GM19099 (cell line): ENCODE measurements around the gene ISG15.

Experiments
- POLR2A ChIP-seq: IDR thresholded peaks from 3 replicates; pipeline ENCODE4 v1.6.1; 2011; ENCODE audit warnings: low read depth; ENCODE audit not compliant: insufficient read length; ENCODE audit errors: extremely low read depth

Gene ISG15

GRCh38 chr1:1042835-1043234 is 29.5 kb downstream of the ISG15 start:
- TF ChIP-seq POLR2A, result no peak

- TF ChIP-seq POLR2A, result no peak
Measured at GRCh38 chr1:1043411-1043810, 30.1 kb downstream of the ISG15 start.

- TF ChIP-seq POLR2A, result no peak
Measured at GRCh38 chr1:1043921-1044320, 30.6 kb downstream of the ISG15 start.

- TF ChIP-seq POLR2A, result no peak
Measured at GRCh38 chr1:1044455-1045078, 31.3 kb downstream of the ISG15 start.

GRCh38 chr1:1045129-1045528 is 31.8 kb downstream of the ISG15 start:
- TF ChIP-seq POLR2A, result no peak

GRCh38 chr1:1046243-1046642 is 32.9 kb downstream of the ISG15 start:
- TF ChIP-seq POLR2A, result no peak

GRCh38 chr1:1046767-1047166 is 33.5 kb downstream of the ISG15 start:
- no peak for TF ChIP-seq POLR2A

- no peak for TF ChIP-seq POLR2A
Measured at GRCh38 chr1:1047407-1047806, 34.1 kb downstream of the ISG15 start.

- TF ChIP-seq POLR2A, result no peak
Measured at GRCh38 chr1:1047963-1048362, 34.7 kb downstream of the ISG15 start.

- TF ChIP-seq POLR2A, result no peak
Measured at GRCh38 chr1:1048765-1049164, 35.5 kb downstream of the ISG15 start.

GRCh38 chr1:1049318-1050165 is 36.2 kb downstream of the ISG15 start:
- no peak for TF ChIP-seq POLR2A

GRCh38 chr1:1050577-1051052 is 37.3 kb downstream of the ISG15 start:
- TF ChIP-seq POLR2A, result no peak

- TF ChIP-seq POLR2A, result no peak
Measured at GRCh38 chr1:1051127-1051810, 38.0 kb downstream of the ISG15 start.

- TF ChIP-seq POLR2A, result no peak
Measured at GRCh38 chr1:1052003-1052840, 38.9 kb downstream of the ISG15 start.

- TF ChIP-seq POLR2A, result no peak
Measured at GRCh38 chr1:1053022-1053421, 39.7 kb downstream of the ISG15 start.
